A549 (cell line): ENCODE results near the gene COBL. TPM values are rescaled to one million over a fixed set of nuclear protein-coding genes. Genes with fewer than 3 reads are reported as not detected.

Experiments
- ATAC-seq, 2 experiments: fragments of 200-7000 bp in 1 of 2; fragments of >200 bp in 1 of 2; cut with Nextera tagmentation in 1 of 2; cut with Tn5 transposase in 1 of 2; 3 replicates each; pipeline versions ENCODE4 v1.8.0 to v1.9.1; 2018 to 2020; ENCODE audit warnings: mild to moderate bottlenecking in 1 of 2, moderate library complexity in 1 of 2
- CTCF ChIA-PET: fragments of 300-600 bp; sonication (Branson Sonifier 250); formaldehyde crosslinking; extraction: SDS; loops from one replicate; lab custom pipeline; 2021; ENCODE audit warnings: antibody characterized with exemption, inconsistent platforms; lab: Yijun Ruan, JAX
- POLR2A ChIA-PET: fragments of 350-600 bp; formaldehyde crosslinking; extraction: SDS; loops from one replicate; lab custom pipeline; 2021; ENCODE audit warnings: antibody characterized with exemption, inconsistent platforms; lab: Yijun Ruan, JAX
- DNase-seq, 2 experiments: peaks; one replicate each; pipeline versions ENCODE4 v3.0.0 to v3.0.0-alpha.2; 2011 to 2016; ENCODE audit warnings: low read depth in 1 of 2, low spot score in 1 of 2
- FAIRE-seq: peaks from 2 replicates; lab custom pipeline; 2011; peaks lifted over from hg19 to GRCh38; lab: Jason Lieb, UNC
- H3K27ac ChIP-seq, 2 experiments: fragments of >200 bp; sonication (Bioruptor Twin); formaldehyde crosslinking; 3 replicates each; pipeline ENCODE4 v1.5.1; 2016 to 2017
- H3K4me1 ChIP-seq: fragments of >200 bp; sonication (Bioruptor Twin); formaldehyde crosslinking; 3 replicates; pipeline ENCODE4 v1.6.1; 2016
- H3K4me2 ChIP-seq: fragments of >200 bp; sonication (Bioruptor Twin); formaldehyde crosslinking; 3 replicates; pipeline ENCODE4 v1.6.1; 2016
- H3K4me3 ChIP-seq: fragments of >200 bp; sonication (Bioruptor Twin); formaldehyde crosslinking; 3 replicates; pipeline ENCODE4 v1.5.1; 2016
- H3K9me3 ChIP-seq: fragments of >200 bp; sonication (Bioruptor Twin); formaldehyde crosslinking; 3 replicates; pipeline ENCODE4 v1.6.1; 2016
- BHLHE40 ChIP-seq: IDR thresholded peaks from 2 replicates; pipeline ENCODE4 v1.6.1; 2012; ENCODE audit warnings: low read depth, low read length, inconsistent platforms
- CEBPB ChIP-seq, 2 experiments: fragments of >200 bp in 1 of 2; sonication (Bioruptor Twin) in 1 of 2; formaldehyde crosslinking in 1 of 2; IDR thresholded peaks; 2 replicates each; pipeline ENCODE4 v1.6.1; 2012 to 2016
- CHD2 ChIP-seq: fragments of 150-350 bp; IDR thresholded peaks from 2 replicates; pipeline ENCODE4 v1.6.1; 2014; ENCODE audit warnings: low read length; ENCODE audit not compliant: partially characterized antibody
- EHF ChIP-seq: fragments of 250-450 bp; sonication (Bioruptor Pico); IDR thresholded peaks from 2 replicates; pipeline ENCODE4 v1.5.0; 2020; ENCODE audit warnings: mild to moderate bottlenecking
- FOSB ChIP-seq: fragments of 250-450 bp; sonication (Bioruptor Pico); IDR thresholded peaks from 2 replicates; pipeline ENCODE4 v1.5.0; 2020; ENCODE audit warnings: mild to moderate bottlenecking, moderate library complexity
- FOSL2 ChIP-seq, 2 experiments: fragments of 450-650 bp in 1 of 2; fragments of >200 bp in 1 of 2; sonication (Bioruptor Twin) in 1 of 2; formaldehyde crosslinking; IDR thresholded peaks; 2 replicates each; pipeline versions ENCODE4 v1.5.0 to v1.6.1; 2016 to 2020; ENCODE audit warnings: mild to moderate bottlenecking in 1 of 2, moderate library complexity in 1 of 2
- GATA3 ChIP-seq: IDR thresholded peaks from 2 replicates; pipeline ENCODE4 v1.6.1; 2012; ENCODE audit warnings: borderline replicate concordance
- HDAC2 ChIP-seq: fragments of 200-600 bp; sonication (generic); IDR thresholded peaks from 2 replicates; pipeline ENCODE4 v1.6.1; 2016
- HOXB13 ChIP-seq: fragments of 250-450 bp; sonication (Bioruptor Pico); IDR thresholded peaks from 2 replicates; pipeline ENCODE4 v1.5.0; 2020; ENCODE audit warnings: low read depth, mild to moderate bottlenecking, moderate library complexity
- HOXB5 ChIP-seq: fragments of 250-450 bp; sonication (Bioruptor Pico); IDR thresholded peaks from 2 replicates; pipeline ENCODE4 v1.5.0; 2020; ENCODE audit warnings: mild to moderate bottlenecking, moderate library complexity
- JUNB ChIP-seq: fragments of >200 bp; sonication (Bioruptor Twin); formaldehyde crosslinking; IDR thresholded peaks from 2 replicates; pipeline ENCODE4 v1.6.1; 2016
- KDM1A ChIP-seq: fragments of 200-600 bp; sonication (generic); IDR thresholded peaks from 2 replicates; pipeline ENCODE4 v1.6.1; 2016; ENCODE audit warnings: low read depth, mild to moderate bottlenecking
- KDM5A ChIP-seq: fragments of 200-600 bp; sonication (generic); IDR thresholded peaks from 2 replicates; pipeline ENCODE4 v1.6.1; 2016; ENCODE audit warnings: antibody characterized with exemption, mild to moderate bottlenecking
- MYC ChIP-seq: IDR thresholded peaks from 2 replicates; pipeline ENCODE4 v1.6.1; 2012; ENCODE audit warnings: mild to moderate bottlenecking, inconsistent platforms, low read length, improper control_type of control experiment, borderline replicate concordance
- NPAS2 ChIP-seq: fragments of 250-450 bp; sonication (Bioruptor Pico); IDR thresholded peaks from 2 replicates; pipeline ENCODE4 v1.8.0; 2022; ENCODE audit warnings: mild to moderate bottlenecking, moderate library complexity, borderline replicate concordance
- NR3C1 ChIP-seq: fragments of >200 bp; sonication (Bioruptor Twin); formaldehyde crosslinking; IDR thresholded peaks from 3 replicates; pipeline ENCODE4 v1.6.1; 2017
- PHF8 ChIP-seq: fragments of 200-600 bp; sonication (generic); IDR thresholded peaks from 2 replicates; pipeline ENCODE4 v1.6.1; 2016; ENCODE audit warnings: low read depth, mild to moderate bottlenecking, antibody characterized with exemption, moderate library complexity, borderline replicate concordance
- POLR2A ChIP-seq: IDR thresholded peaks from 2 replicates; pipeline ENCODE4 v1.6.1; 2012; ENCODE audit warnings: mild to moderate bottlenecking, low read length
- POLR2AphosphoS2 ChIP-seq: conservative IDR thresholded peaks from 2 replicates; pipeline ENCODE4 v1.6.1; 2012; ENCODE audit warnings: low read length, improper control_type of control experiment, inconsistent platforms
- RNF2 ChIP-seq: fragments of 200-600 bp; sonication (generic); IDR thresholded peaks from 2 replicates; pipeline ENCODE4 v1.6.1; 2016; ENCODE audit warnings: low read depth, mild to moderate bottlenecking, antibody characterized with exemption, moderate library complexity, borderline replicate concordance
- TP53 ChIP-seq: fragments of 250-450 bp; sonication (Bioruptor Pico); IDR thresholded peaks from 2 replicates; pipeline ENCODE4 v1.5.0; 2021; ENCODE audit warnings: mild to moderate bottlenecking, moderate library complexity
- ZC3H11A ChIP-seq: fragments of 450-650 bp; IDR thresholded peaks from 2 replicates; pipeline ENCODE4 v1.6.1; 2014; ENCODE audit warnings: antibody characterized with exemption, mild to moderate bottlenecking
- ZSCAN20 ChIP-seq: fragments of 250-450 bp; sonication (Bioruptor Pico); IDR thresholded peaks from 2 replicates; pipeline ENCODE4 v1.8.0; 2022; ENCODE audit warnings: mild to moderate bottlenecking, moderate library complexity
- WGBS: methylation state at CpG from one replicate; pipeline ENCODE4 v1.1.6; 2017; ENCODE audit errors: missing lambda C conversion rate; 5-methylcytosine and 5-hydroxymethylcytosine counted together
- polyA plus RNA-seq, 4 experiments: library from polyadenylated mRNA; depleted of rRNA in 3 of 4; stranded (reverse); fragments of >200 nt; fragmentation: RNase III in 1 of 4; extraction: RNeasy Plus Mini Kit Qiagen cat#74134 plus additional on column Dnase treatment in 1 of 4; gene quantifications; 2 replicates in 3 of 4; 3 replicates in 1 of 4; pipeline ENCODE4 v1.2.3, GENCODE V29; 2011 to 2017
- TF ChIP-seq, protein P1 (sequence below): IDR thresholded peaks from 2 replicates; pipeline ENCODE4 v1.6.1; 2012
- TF ChIP-seq, protein P2 (sequence below): fragments of 450-650 bp; IDR thresholded peaks from 2 replicates; pipeline ENCODE4 v1.6.1; 2014; ENCODE audit warnings: antibody characterized with exemption
- TF ChIP-seq, protein P3 (sequence below): fragments of 150-350 bp; IDR thresholded peaks from 2 replicates; pipeline ENCODE4 v1.6.1; 2014; ENCODE audit warnings: low read depth, mild to moderate bottlenecking, low read length
- TF ChIP-seq, protein P4 (sequence below): IDR thresholded peaks from 2 replicates; pipeline ENCODE4 v1.6.1; 2012
- TF ChIP-seq, protein P5 (sequence below): fragments of 200-600 bp; sonication (generic); IDR thresholded peaks from 2 replicates; pipeline ENCODE4 v1.6.1; 2016; ENCODE audit warnings: antibody characterized with exemption, mild to moderate bottlenecking, moderate library complexity

Gene COBL
- polyA plus RNA-seq, 2 of the 4 experiments (the other 2 are of a cell fraction) = 1.5 to 7.4 TPM

DNA sequence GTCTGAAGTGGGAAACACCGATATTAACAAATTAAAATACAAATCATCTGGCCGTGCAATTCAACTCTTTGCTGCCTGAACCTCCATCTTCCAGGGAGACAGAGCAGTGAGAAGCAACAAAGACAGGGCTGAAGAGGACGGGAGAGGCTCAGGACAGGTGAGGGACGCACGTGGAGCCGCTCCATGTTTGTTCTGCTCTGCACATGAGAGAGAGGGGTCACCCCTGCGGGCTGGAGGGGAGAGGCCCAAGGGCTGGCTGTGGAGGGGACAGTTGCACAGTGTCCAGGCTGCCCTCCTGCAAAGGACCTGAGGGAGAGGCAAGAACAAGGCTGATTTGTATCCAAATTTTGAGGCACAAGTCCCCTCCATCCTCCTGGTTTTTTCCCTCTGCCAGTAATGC, 41.7 kb downstream of the COBL start:
- no peak for ATAC-seq
- ChIA-PET POLR2A (no interaction called here), CTCF (interaction anchor here (1.3 kb wide), 1 partner anchor 19 kb away, joined by 3 read pairs; no protein-coding TSS in a partner anchor)
- no peaks in the 10 kb centered on the region for H3K9me3 ChIP-seq
- no peak overlapping the region for H3K4me3 ChIP-seq
- 69% methylated on average over 7 of the region's 7 CpGs for WGBS
- no peak overlapping the region for H3K27ac ChIP-seq
- no peaks in the 10 kb centered on the region for H3K4me1 ChIP-seq
- DNase-seq = no peak
- TF ChIP-seq TP53 (no peak), GATA3 (no peak), NR3C1 (no peak), FOSB (CRISPR knock-in tag) (no peak), ZC3H11A (no peak), KDM5A (no peak), FOSL2 (IDR thresholded peaks at IDR 0.05) (no peak), FOSL2 (CRISPR knock-in tag; IDR thresholded peaks at IDR 0.05) (no peak), HOXB13 (no peak), CHD2 (no peak), CEBPB (IDR thresholded peaks at IDR 0.05) (no peak), RNF2 (no peak), MYC (no peak), PHF8 (no peak), NPAS2 (no peak), JUNB (no peak), POLR2A (no peak), HOXB5 (no peak), BHLHE40 (no peak)
- TF ChIP-seq, protein P1, sequence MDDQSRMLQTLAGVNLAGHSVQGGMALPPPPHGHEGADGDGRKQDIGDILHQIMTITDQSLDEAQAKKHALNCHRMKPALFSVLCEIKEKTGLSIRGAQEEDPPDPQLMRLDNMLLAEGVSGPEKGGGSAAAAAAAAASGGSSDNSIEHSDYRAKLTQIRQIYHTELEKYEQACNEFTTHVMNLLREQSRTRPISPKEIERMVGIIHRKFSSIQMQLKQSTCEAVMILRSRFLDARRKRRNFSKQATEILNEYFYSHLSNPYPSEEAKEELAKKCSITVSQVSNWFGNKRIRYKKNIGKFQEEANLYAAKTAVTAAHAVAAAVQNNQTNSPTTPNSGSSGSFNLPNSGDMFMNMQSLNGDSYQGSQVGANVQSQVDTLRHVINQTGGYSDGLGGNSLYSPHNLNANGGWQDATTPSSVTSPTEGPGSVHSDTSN = no peak
- TF ChIP-seq, protein P2, sequence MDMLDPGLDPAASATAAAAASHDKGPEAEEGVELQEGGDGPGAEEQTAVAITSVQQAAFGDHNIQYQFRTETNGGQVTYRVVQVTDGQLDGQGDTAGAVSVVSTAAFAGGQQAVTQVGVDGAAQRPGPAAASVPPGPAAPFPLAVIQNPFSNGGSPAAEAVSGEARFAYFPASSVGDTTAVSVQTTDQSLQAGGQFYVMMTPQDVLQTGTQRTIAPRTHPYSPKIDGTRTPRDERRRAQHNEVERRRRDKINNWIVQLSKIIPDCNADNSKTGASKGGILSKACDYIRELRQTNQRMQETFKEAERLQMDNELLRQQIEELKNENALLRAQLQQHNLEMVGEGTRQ = no peak
- H3K4me2 ChIP-seq = no peak overlapping the region
- no peak for FAIRE-seq

DNA sequence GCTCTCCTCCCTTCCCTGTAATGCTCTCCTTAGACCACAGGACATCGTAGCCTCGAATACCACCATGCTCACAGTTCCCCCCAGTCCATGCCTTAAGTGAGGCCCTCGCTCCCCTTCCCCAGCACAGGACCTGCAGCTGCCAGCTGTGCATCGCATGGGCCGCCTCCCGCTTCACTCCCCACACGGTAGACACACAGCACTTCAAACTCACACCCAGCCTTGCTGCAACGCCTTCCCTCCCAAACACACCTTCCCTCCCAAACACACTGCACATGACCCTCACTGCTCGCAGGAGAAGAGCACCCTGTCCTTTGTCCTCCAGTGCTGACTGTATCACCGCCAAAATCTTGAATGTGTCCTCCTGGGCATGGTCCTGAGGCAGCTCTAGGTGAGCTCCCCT, 42.6 kb downstream of the COBL start:
- whole genome bisulfite sequencing = 80% methylated on average over 10 of the region's 10 CpGs
- CTCF ChIA-PET = no interaction called here
- ATAC-seq = no peak

More for the DNA sequence above, 42.6 kb downstream of the COBL start:
- DNase-seq = no peak
- Histone ChIP-seq H3K27ac (no peak overlapping the region), H3K4me1 (no peaks in the 10 kb centered on the region), H3K4me2 (no peak overlapping the region), H3K9me3 (no peaks in the 10 kb centered on the region), H3K4me3 (no peak overlapping the region)
- no peak for TF ChIP-seq POLR2AphosphoS2
- no peak for TF ChIP-seq ZSCAN20
- TF ChIP-seq HOXB13 = no peak
- TF ChIP-seq FOSL2 (IDR thresholded peaks at IDR 0.05) = no peak
- no peak for TF ChIP-seq FOSL2 (CRISPR knock-in tag; IDR thresholded peaks at IDR 0.05)
- no peak for TF ChIP-seq BHLHE40
- TF ChIP-seq HOXB5 = no peak
- TF ChIP-seq EHF (CRISPR knock-in tag) = no peak
- TF ChIP-seq KDM1A = no peak
- TF ChIP-seq, protein P3, sequence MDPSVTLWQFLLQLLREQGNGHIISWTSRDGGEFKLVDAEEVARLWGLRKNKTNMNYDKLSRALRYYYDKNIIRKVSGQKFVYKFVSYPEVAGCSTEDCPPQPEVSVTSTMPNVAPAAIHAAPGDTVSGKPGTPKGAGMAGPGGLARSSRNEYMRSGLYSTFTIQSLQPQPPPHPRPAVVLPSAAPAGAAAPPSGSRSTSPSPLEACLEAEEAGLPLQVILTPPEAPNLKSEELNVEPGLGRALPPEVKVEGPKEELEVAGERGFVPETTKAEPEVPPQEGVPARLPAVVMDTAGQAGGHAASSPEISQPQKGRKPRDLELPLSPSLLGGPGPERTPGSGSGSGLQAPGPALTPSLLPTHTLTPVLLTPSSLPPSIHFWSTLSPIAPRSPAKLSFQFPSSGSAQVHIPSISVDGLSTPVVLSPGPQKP = no peak
- TF ChIP-seq ZC3H11A = no peak
- TF ChIP-seq HDAC2 = no peak
- TF ChIP-seq, protein P4, sequence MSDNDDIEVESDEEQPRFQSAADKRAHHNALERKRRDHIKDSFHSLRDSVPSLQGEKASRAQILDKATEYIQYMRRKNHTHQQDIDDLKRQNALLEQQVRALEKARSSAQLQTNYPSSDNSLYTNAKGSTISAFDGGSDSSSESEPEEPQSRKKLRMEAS = no peak
- no peak for TF ChIP-seq POLR2A
- TF ChIP-seq, protein P5, sequence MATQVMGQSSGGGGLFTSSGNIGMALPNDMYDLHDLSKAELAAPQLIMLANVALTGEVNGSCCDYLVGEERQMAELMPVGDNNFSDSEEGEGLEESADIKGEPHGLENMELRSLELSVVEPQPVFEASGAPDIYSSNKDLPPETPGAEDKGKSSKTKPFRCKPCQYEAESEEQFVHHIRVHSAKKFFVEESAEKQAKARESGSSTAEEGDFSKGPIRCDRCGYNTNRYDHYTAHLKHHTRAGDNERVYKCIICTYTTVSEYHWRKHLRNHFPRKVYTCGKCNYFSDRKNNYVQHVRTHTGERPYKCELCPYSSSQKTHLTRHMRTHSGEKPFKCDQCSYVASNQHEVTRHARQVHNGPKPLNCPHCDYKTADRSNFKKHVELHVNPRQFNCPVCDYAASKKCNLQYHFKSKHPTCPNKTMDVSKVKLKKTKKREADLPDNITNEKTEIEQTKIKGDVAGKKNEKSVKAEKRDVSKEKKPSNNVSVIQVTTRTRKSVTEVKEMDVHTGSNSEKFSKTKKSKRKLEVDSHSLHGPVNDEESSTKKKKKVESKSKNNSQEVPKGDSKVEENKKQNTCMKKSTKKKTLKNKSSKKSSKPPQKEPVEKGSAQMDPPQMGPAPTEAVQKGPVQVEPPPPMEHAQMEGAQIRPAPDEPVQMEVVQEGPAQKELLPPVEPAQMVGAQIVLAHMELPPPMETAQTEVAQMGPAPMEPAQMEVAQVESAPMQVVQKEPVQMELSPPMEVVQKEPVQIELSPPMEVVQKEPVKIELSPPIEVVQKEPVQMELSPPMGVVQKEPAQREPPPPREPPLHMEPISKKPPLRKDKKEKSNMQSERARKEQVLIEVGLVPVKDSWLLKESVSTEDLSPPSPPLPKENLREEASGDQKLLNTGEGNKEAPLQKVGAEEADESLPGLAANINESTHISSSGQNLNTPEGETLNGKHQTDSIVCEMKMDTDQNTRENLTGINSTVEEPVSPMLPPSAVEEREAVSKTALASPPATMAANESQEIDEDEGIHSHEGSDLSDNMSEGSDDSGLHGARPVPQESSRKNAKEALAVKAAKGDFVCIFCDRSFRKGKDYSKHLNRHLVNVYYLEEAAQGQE = no peak
- no peak for TF ChIP-seq JUNB
- FAIRE-seq = no peak
- POLR2A ChIA-PET = no interaction called here
